RCC 7860 (cell line): Measurements from ENCODE around the gene ZAP70.

Source experiments
- DNase-seq: peaks from one replicate; pipeline ENCODE4 v3.0.0-alpha.2; 2015; ENCODE audit warnings: low spot score
- FAIRE-seq: peaks from 2 replicates; lab custom pipeline; 2012; peaks lifted over from hg19 to GRCh38; lab: Jason Lieb, UNC

Gene ZAP70

GRCh38 chr2:97775074-97775473 is 61.7 kb downstream of the ZAP70 start:
- DNase-seq: no peak
- FAIRE-seq: no peak

GRCh38 chr2:97779141-97779540 is 65.8 kb downstream of the ZAP70 start:
- FAIRE-seq: no peak
- DNase-seq: no peak

- no peak for FAIRE-seq
- no peak for DNase-seq
These were observed 68.6 kb downstream of the ZAP70 start for GRCh38 chr2:97781981-97782380.

- FAIRE-seq (no peak), DNase-seq (no peak)
These were observed 71.6 kb downstream of the ZAP70 start for GRCh38 chr2:97784953-97785352.

GRCh38 chr2:97785818-97786217 is 72.4 kb downstream of the ZAP70 start:
- FAIRE-seq: no peak
- no peak for DNase-seq

GRCh38 chr2:97788986-97789644 is 75.7 kb downstream of the ZAP70 start:
- FAIRE-seq: no peak

More at GRCh38 chr2:97788986-97789644, 75.7 kb downstream of the ZAP70 start:
- DNase-seq: no peak
